NCI-H82 treated with DMSO at 0.1 percent for 48 hours (cell line): ENCODE results near the gene RAB25.

Experiments used
- DNase-seq: peaks from one replicate; lab custom pipeline; 2025; ENCODE audit not compliant: unreplicated experiment; lab: John Stamatoyannopoulos, UW

The RAB25 gene

GRCh38 chr1:156078728-156079127 lies 17.8 kb downstream of the RAB25 start:
- DNase-seq, result no peak

- no peak for DNase-seq
These were observed 18.8 kb downstream of the RAB25 start for GRCh38 chr1:156079762-156080161.

- no peak for DNase-seq
These were observed 19.4 kb downstream of the RAB25 start for GRCh38 chr1:156080241-156080862.

GRCh38 chr1:156080863-156081179 lies 19.9 kb downstream of the RAB25 start:
- DNase-seq, result no peak

- no peak for DNase-seq
These were observed 20.4 kb downstream of the RAB25 start for GRCh38 chr1:156081180-156081916.

GRCh38 chr1:156081917-156082308 lies 21.0 kb downstream of the RAB25 start:
- no peak for DNase-seq

- peak; percentile 78 for DNase-seq
These were observed 21.5 kb downstream of the RAB25 start, which contains the start of gene MEX3A for GRCh38 chr1:156082309-156083091. Gene MEX3A (minus strand): TSS chr1:156082465. CDS start chr1:156081998, 467 bp downstream.

GRCh38 chr1:156083800-156084790 lies 23.1 kb downstream of the RAB25 start:
- DNase-seq, result no peak

GRCh38 chr1:156086256-156086662 lies 25.3 kb downstream of the RAB25 start:
- DNase-seq, result no peak

- peak; percentile 94 for DNase-seq
These were observed 28.7 kb downstream of the RAB25 start for GRCh38 chr1:156089704-156090103.

- DNase-seq, result no peak
These were observed 29.3 kb downstream of the RAB25 start for GRCh38 chr1:156090138-156090839.

GRCh38 chr1:156090840-156091188 lies 29.9 kb downstream of the RAB25 start:
- peak; percentile 72 for DNase-seq

- no peak for DNase-seq
These were observed 30.6 kb downstream of the RAB25 start for GRCh38 chr1:156091610-156092009.

GRCh38 chr1:156095906-156096508 lies 35.0 kb downstream of the RAB25 start:
- no peak for DNase-seq

GRCh38 chr1:156096640-156097391 lies 35.9 kb downstream of the RAB25 start:
- DNase-seq, result no peak

GRCh38 chr1:156097499-156098178 lies 36.7 kb downstream of the RAB25 start:
- DNase-seq, result no peak

- no peak for DNase-seq
These were observed 37.8 kb downstream of the RAB25 start for GRCh38 chr1:156098784-156099183.

GRCh38 chr1:156099282-156099681 lies 38.3 kb downstream of the RAB25 start:
- no peak for DNase-seq
